HG03066 (cell line): ENCODE results near the gene COL19A1.

Experiments used
- ATAC-seq: cut with Tn5 transposase; IDR thresholded peaks from one replicate; pipeline ENCODE4 v1.9.1; 2021; ENCODE audit warnings: low read depth; ENCODE audit not compliant: unreplicated experiment

The COL19A1 gene

DNA sequence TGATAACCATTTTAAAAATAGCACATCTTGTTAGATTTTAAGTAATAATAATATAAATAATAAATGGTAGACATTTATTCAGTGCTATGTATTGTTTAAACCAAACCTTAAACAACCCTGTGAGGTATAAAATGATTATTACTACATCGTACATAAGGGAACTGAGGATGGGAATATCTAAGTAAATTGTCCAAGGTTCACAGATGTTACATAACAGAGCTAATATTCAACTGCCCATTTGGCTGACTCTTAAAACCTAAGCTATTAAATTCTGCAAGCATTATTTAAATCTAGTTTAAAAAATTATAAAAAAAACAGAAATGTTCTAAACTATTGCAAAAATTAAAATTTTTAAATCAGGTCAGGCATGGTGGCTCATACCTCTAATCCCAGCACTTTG is 175.1 kb downstream of the COL19A1 start:
- no peak for ATAC-seq

- no peak for ATAC-seq
Observed at GRCh38 chr6:70045413-70045812, 179.1 kb downstream of the COL19A1 start.

DNA sequence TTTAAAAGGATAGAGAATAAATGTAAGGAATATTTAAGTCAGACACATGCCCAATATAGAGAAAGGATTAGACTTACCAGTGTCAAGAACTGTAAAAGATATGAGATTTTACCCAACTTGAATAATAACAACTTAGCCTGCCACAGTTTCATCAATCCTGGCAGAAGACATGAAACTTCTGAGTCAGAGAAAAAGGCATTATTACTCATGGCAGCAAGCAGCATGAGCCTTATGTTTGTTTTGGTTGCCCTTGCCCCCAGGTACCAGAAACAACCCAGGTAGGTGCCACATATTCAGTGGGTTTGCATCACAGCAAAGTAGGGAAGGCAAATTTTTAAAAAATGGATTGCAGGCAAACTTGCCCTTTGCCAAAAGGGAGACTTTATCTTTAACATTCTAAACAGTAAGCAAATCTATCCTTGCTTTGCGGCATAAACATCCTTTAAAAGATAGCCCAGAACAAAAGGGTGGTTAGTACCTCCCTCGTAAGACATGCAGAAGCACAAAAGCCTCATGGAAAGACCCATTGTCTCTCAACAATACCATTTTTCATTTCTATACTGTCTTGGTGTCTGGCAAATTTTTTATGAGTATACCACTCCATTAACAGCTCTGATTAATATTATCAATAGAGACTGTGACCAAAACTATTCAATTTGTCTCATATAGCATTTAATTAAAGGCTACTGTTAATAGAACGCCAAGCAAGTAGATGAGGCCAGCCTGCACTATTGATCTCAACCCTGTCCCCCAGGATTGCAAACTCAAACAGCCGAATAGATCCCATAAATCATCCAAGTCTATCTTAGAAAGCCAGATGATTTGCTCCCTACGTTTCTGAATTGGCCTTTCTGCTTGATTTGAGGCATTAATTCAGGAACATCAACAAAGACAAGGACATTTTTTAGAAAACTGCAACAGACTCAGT is 185.1 kb downstream of the COL19A1 start:
- ATAC-seq: no peak

DNA sequence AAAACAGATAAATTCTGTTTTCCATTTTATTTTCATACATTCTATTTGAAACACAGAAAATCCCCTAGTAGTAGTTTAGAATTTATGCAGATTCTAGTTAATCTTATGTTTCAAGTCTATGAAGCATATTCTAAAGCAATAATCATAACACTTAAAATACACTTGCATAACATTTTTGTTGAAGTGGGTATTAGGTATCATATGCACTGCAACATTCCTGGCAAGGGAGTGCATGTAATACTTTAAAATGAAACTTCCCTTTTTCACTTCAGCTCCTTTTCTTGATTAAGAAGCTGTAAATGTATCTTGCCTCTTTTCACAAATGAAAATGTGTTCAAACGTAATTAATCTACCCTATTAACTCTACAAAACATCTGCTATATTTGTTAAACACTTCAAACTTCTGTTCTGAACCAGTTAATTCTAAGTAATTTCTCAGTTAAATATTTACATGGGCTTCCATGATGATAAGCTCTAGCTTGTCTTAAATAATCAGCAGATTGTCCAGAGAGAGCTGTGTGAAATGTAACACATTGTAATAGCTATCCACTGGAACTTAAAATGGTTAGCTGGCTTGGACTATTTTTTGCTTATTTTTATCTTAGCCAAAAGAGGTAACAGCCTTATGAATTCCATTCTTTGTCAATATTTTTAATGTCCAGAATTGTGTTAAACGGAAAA is 192.8 kb downstream of the COL19A1 start:
- no peak for ATAC-seq

GRCh38 chr6:70060680-70061079 is 194.3 kb downstream of the COL19A1 start:
- ATAC-seq: no peak

DNA sequence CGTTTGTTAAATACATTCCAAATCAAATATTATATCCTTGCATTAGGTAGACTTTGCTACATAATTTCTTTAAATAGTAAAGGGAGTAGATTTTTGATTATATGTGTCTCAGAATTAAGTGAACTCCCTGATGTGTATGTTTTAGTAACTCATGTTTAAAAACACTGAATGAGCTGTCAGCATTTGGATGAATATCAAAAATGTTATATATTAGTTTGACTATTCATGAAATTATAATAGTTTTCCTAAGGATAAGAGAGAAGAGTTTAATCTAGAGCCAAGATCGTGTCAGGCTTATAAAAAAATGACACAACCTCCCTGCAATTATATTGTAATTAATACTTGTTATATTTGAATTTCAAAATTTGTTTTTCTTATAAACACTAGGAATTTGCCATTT is 195.2 kb downstream of the COL19A1 start:
- no peak for ATAC-seq

- no peak for ATAC-seq
Observed at GRCh38 chr6:70062010-70062409, 195.7 kb downstream of the COL19A1 start.

- no peak for ATAC-seq
Observed at GRCh38 chr6:70072540-70073179, 206.3 kb downstream of the COL19A1 start.

DNA sequence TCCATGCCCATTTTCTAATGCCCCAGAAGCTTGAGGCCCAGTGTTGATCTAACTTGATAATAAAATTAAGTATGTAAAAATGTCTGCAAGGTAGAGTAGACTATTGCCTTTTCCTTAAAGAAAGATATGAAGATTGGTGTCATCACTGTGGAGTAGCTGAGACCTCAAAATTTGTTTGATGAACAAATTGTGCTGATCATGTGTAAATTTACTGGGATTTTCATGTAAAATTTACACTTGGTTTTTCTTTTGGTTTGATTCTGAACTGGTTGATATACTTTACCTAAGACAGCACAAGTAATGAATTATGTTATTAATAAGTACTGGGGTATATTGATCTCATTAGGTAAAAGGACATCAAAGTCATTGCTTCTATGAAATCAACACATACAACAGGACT is 207.3 kb downstream of the COL19A1 start:
- no peak for ATAC-seq

- ATAC-seq: no peak
Observed at GRCh38 chr6:70079241-70079640, 212.9 kb downstream of the COL19A1 start.

DNA sequence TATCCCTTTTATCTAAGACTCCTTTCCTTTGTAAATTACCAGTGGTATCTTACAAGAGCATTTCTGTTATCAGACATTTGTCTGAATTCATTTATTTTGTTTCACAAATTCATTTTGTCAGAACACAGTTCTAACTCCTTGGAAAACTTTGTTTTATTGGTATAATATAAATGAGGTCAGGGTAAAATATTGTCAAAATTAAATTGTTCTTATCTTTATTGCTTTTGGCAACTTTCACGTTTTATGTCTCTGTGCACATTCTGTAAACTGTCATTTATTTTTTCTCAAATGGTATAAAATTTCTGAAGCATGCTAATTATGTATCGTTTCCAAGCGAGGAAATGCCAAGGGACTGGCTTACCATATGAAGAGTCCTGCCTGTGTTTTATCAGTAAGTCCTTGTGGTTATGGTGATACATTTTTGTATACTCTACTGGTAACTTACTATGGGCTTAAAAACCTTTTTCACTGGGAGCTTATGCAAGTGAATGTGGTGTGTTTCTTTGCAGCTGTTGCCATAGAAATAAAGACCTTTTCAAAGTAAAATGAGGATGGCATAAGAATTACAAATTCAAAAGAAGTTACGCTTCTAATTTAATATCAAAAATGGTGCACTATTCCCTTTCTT is 214.2 kb downstream of the COL19A1 start:
- no peak for ATAC-seq

GRCh38 chr6:70082830-70083229 is 216.5 kb downstream of the COL19A1 start:
- ATAC-seq: no peak

GRCh38 chr6:70086806-70087205 is 220.4 kb downstream of the COL19A1 start:
- ATAC-seq: no peak

GRCh38 chr6:70094156-70094555 is 227.8 kb downstream of the COL19A1 start:
- no peak for ATAC-seq

- ATAC-seq: no peak
Observed at GRCh38 chr6:70099732-70100131, 233.4 kb downstream of the COL19A1 start.

- no peak for ATAC-seq
Observed at GRCh38 chr6:70103798-70104197, 237.4 kb downstream of the COL19A1 start.

DNA sequence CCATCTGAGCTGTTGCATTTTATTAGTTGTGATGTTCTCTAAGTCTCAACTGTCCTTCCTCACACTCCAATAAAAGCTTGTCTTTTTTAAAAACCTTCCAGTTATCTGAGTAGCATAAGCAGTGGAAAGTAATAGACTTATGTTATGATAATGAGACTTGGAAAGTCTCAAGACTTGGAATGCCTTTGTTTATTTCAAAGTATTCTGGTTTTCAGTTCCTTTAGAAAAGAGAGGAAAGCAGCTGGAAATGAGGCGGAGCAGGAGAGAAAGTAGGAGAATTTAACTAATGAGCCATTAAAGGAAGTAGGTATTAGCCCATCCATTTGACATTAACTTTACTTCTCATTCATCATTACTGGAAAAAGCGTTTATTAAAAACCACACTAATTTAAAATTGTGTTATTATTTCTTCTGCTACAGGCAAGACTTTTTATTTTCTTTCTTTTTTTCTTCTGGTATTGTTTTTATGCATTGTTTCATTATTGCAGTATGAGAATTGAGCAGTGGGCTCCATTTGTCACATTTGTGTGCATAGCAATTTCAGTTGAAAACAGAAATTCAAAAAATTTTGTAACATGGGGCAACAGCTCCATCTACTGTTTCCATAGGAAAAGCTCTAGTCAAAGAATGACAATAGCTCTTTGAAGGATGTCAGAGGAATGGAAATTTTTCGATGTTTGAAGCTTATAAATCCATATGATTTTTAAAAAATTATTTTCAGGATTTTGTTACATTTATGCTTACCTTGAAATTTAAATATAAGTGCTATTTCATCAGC is 241.7 kb downstream of the COL19A1 start:
- no peak for ATAC-seq

- no peak for ATAC-seq
Observed at GRCh38 chr6:70110126-70111022, 244.0 kb downstream of the COL19A1 start.

DNA sequence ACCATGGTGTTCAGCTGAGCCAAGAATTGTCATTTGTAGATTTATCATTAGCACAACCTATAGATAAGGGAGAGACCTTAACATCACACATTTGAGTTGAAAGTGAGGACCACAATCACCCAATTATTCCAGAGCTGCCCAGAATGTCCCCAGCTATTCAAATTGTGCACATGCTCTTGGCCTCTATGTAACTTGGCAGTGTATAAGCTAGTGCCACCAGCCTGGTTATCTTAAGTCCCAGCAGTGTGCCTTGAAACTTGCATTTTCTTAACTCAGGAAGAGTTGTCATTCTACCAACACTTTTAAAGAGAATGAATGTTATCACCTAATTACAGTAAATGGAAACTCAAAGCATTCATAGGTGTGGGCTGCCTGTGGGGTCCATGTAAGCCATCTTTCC is 245.4 kb downstream of the COL19A1 start:
- ATAC-seq: no peak
